NB4 (cell line): Measurements from ENCODE around the gene CABLES2.

Source experiments
- DNase-seq: peaks from one replicate; pipeline ENCODE4 v3.0.0; 2010; ENCODE audit warnings: low read depth
- H3K4me3 ChIP-seq: one replicate; pipeline ENCODE4 v1.5.1; 2011; ENCODE audit warnings: mild to moderate bottlenecking, low read depth, low read length, moderate library complexity
- CTCF ChIP-seq: IDR thresholded peaks from one replicate; pipeline ENCODE4 v1.5.1; 2012; ENCODE audit warnings: low read depth, low read length
- MAX ChIP-seq: IDR thresholded peaks from 2 replicates; pipeline ENCODE4 v1.6.1; 2011; ENCODE audit warnings: low read depth, low read length
- MYC ChIP-seq: IDR thresholded peaks from 2 replicates; pipeline ENCODE4 v1.6.1; 2011; ENCODE audit warnings: low read depth, low read length
- POLR2A ChIP-seq: IDR thresholded peaks from 2 replicates; pipeline ENCODE4 v1.6.1; 2011; ENCODE audit warnings: mild to moderate bottlenecking; ENCODE audit not compliant: insufficient read length; ENCODE audit errors: extremely low read depth

Gene CABLES2

GRCh38 chr20:62407221-62407992, at the start of gene CABLES2:
Gene CABLES2, minus strand, starts transcription at chr20:62407285. Its CDS starts 9 bp downstream, at chr20:62407276.
- no peak for TF ChIP-seq CTCF
- peak; percentile 40 for TF ChIP-seq POLR2A
- peak; percentile 64 for TF ChIP-seq MAX
- TF ChIP-seq MYC: peak; percentile 70; the same call in 1 of the 2 replicates
- peak within 1 kb of the TSS; percentile 63 for H3K4me3 ChIP-seq
- peak; percentile 96 for DNase-seq

- no peak overlapping the region for H3K4me3 ChIP-seq
- DNase-seq: no peak
- TF ChIP-seq MYC: no peak
- no peak for TF ChIP-seq POLR2A
- TF ChIP-seq MAX: no peak
- TF ChIP-seq CTCF: no peak
Observed at GRCh38 chr20:62455929-62456328, 48.8 kb upstream of the CABLES2 start.

- H3K4me3 ChIP-seq: no peak overlapping the region
- no peak for DNase-seq
- TF ChIP-seq CTCF: no peak
- TF ChIP-seq MYC: no peak
- no peak for TF ChIP-seq MAX
- TF ChIP-seq POLR2A: no peak
Observed at GRCh38 chr20:62454904-62455636, 48.0 kb upstream of the CABLES2 start.

GRCh38 chr20:62453186-62453808, 46.2 kb upstream of the CABLES2 start:
- H3K4me3 ChIP-seq: no peak overlapping the region
- no peak for DNase-seq
- TF ChIP-seq MAX (no peak), POLR2A (no peak), CTCF (no peak), MYC (no peak)

- TF ChIP-seq CTCF (no peak), MYC (no peak), MAX (no peak), POLR2A (no peak)
- H3K4me3 ChIP-seq: no peak overlapping the region
- DNase-seq: no peak
Observed at GRCh38 chr20:62452475-62453095, 45.5 kb upstream of the CABLES2 start.
